Colonic mucosa (tissue), 4 donors: ENCODE results near the gene SLITRK2. TPM values are rescaled to one million over a fixed set of nuclear protein-coding genes. Genes with fewer than 3 reads are reported as not detected.

Experiments
- DNase-seq: peaks from one replicate; pipeline ENCODE4 v3.0.0-alpha.2; 2020
- H3K27ac ChIP-seq: fragments of 200-600 bp; one replicate; pipeline ENCODE4 v1.8.0; 2021
- H3K27me3 ChIP-seq: fragments of 200-600 bp; one replicate; pipeline ENCODE4 v1.8.0; 2021
- H3K36me3 ChIP-seq: fragments of 200-600 bp; one replicate; pipeline ENCODE4 v1.8.0; 2021
- H3K4me1 ChIP-seq: fragments of 200-600 bp; one replicate; pipeline ENCODE4 v1.8.0; 2021; ENCODE audit warnings: mild to moderate bottlenecking
- H3K4me3 ChIP-seq: fragments of 200-600 bp; one replicate; pipeline ENCODE4 v1.8.0; 2021
- H3K9ac ChIP-seq, 2 donors: one replicate each; pipeline ENCODE4 v1.7.0; 2013; ENCODE audit warnings: control low read depth in 2 of 2, low read depth in 2 of 2, low read length in 2 of 2
- H3K9me3 ChIP-seq: fragments of 200-600 bp; one replicate; pipeline ENCODE4 v1.8.0; 2021
- CTCF ChIP-seq: fragments of 200-600 bp; IDR thresholded peaks from one replicate; pipeline ENCODE4 v1.8.0; 2022; ENCODE audit warnings: antibody characterized with exemption, mild to moderate bottlenecking
- intact Hi-C: fragments of 100-400 bp; cut with DNase I; formaldehyde crosslinking; loops from one replicate; pipeline ENCODE4 v1.14.1; 2022
- total RNA-seq, 2 donors: library from RNA; stranded (reverse); fragmentation: NEBNext Ultra II Directional in 1 of 2; extraction: Animal tissue kit (Norgen Biotek cat#: 25700) in 1 of 2; gene quantifications; one replicate each; pipeline ENCODE4 v1.2.1, GENCODE V29; 2021
- donor health status: healthy.
- donor health status: DM: no; HTN: no; CAD: no.
- donor health status: DM: no; HTN: no; CAD: no.

SLITRK2 gene
- total RNA-seq, 2 donors from 2014 or later: 0.02 to 0.11 TPM

- Histone ChIP-seq H3K9me3 (no peaks in the 10 kb centered on the region), H3K27ac (no peak overlapping the region), H3K27me3 (peaks cover 4% of the 10 kb centered on the region), H3K4me3 (no peak overlapping the region), H3K9ac (no peak overlapping the region), H3K36me3 (no peaks in the 10 kb centered on the region), H3K4me1 (no peaks in the 10 kb centered on the region)
- DNase-seq: no peak
- TF ChIP-seq CTCF: no peak
- intact Hi-C loops: no loop called here
Observed at GRCh38 chrX:145823132-145823531, 5.5 kb downstream of the SLITRK2 start.

GRCh38 chrX:145825896-145826295 is 8.3 kb downstream of the SLITRK2 start:
- intact Hi-C loops: no loop called here
- Histone ChIP-seq H3K4me3 (no peak overlapping the region), H3K9ac (no peak overlapping the region), H3K9me3 (no peaks in the 10 kb centered on the region), H3K36me3 (no peaks in the 10 kb centered on the region), H3K27me3 (no peaks in the 10 kb centered on the region), H3K4me1 (no peaks in the 10 kb centered on the region), H3K27ac (no peak overlapping the region)
- no peak for TF ChIP-seq CTCF
- DNase-seq: no peak

- no peaks in the 10 kb centered on the region for H3K9me3 ChIP-seq
- no peak for DNase-seq
- no peak overlapping the region for H3K27ac ChIP-seq
- H3K9ac ChIP-seq: no peak overlapping the region
- H3K36me3 ChIP-seq: no peaks in the 10 kb centered on the region
- no peak for TF ChIP-seq CTCF
- intact Hi-C loops: no loop called here
- H3K27me3 ChIP-seq: no peaks in the 10 kb centered on the region
- H3K4me1 ChIP-seq: no peaks in the 10 kb centered on the region
- H3K4me3 ChIP-seq: no peak overlapping the region
Observed at GRCh38 chrX:145826466-145826865, 8.8 kb downstream of the SLITRK2 start.

GRCh38 chrX:145832796-145833195 is 15.2 kb downstream of the SLITRK2 start:
- H3K4me3 ChIP-seq: no peak overlapping the region
- TF ChIP-seq CTCF: no peak
- no peak overlapping the region for H3K9ac ChIP-seq
- H3K9me3 ChIP-seq: no peaks in the 10 kb centered on the region
- no peaks in the 10 kb centered on the region for H3K36me3 ChIP-seq
- DNase-seq: no peak
- no peak overlapping the region for H3K27ac ChIP-seq
- H3K4me1 ChIP-seq: no peaks in the 10 kb centered on the region
- intact Hi-C loops: no loop called here
- H3K27me3 ChIP-seq: no peaks in the 10 kb centered on the region

GRCh38 chrX:145840531-145840930 is 22.9 kb downstream of the SLITRK2 start:
- no peaks in the 10 kb centered on the region for H3K27me3 ChIP-seq
- H3K4me1 ChIP-seq: no peaks in the 10 kb centered on the region
- H3K9ac ChIP-seq: no peak overlapping the region
- DNase-seq: no peak
- no peaks in the 10 kb centered on the region for H3K9me3 ChIP-seq
- no peak overlapping the region for H3K4me3 ChIP-seq
- H3K36me3 ChIP-seq: no peaks in the 10 kb centered on the region
- no peak overlapping the region for H3K27ac ChIP-seq
- intact Hi-C loops: no loop called here
- no peak for TF ChIP-seq CTCF
